HG02623 (cell line): ENCODE results near the gene NPIPB2.
A peak's percentile ranks its signal among the peaks of the same experiment; 100 is the strongest.
"Not testable (repeated sequence)": the region's sequence is repeated elsewhere in the genome, so short reads cannot be mapped to it uniquely, and the experiment has no call there.

ENCODE experiments used
- ATAC-seq: cut with Tn5 transposase; IDR thresholded peaks from one replicate; pipeline ENCODE4 v1.9.1; 2021; ENCODE audit warnings: moderate library complexity; ENCODE audit not compliant: unreplicated experiment

NPIPB2 gene

DNA sequence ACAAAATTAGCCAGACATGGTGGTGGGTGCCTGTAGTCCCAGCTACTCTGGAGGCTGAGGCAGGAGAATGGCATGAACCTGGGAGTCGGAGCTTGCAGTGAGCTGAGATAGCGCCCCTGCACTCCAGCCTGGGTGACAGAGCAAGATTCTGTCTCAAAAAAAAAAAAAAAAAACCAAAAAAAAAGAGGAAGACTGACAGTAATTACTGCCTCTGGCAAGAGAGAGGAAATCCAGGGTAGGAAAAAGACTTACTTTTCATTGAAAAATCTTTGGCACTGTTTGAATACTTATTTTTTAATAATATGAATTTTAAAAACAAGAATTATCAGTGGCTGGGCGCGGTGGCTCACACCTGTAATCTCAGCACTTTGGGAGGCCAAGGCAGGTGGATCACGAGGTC lies 20.6 kb upstream of the NPIPB2 start:
- ATAC-seq: not testable (repeated sequence)

- ATAC-seq: no peak
Observed at GRCh38 chr16:11957591-11958395, 15.9 kb upstream of the NPIPB2 start.

DNA sequence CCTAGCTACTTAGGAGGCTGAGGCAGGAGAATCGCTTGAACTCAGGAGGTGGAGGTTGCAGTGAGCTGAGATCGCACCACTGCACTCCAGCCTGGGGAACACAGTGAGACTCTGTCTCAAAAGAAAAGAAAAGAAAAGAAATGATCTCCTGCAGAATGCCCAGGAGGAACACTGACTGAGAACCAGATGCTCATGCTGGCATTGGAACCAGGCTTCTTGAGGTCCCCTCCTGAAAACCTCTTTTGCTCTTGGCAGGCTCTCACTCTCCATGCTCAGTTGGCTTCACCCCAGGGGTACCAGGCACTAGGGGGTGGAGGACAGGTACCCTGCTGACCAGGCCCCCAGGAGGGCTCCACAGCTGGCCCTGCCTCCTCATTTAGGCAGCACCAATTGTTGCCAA lies 14.7 kb upstream of the NPIPB2 start:
- no peak for ATAC-seq

- no peak for ATAC-seq
Observed at GRCh38 chr16:11955713-11956123, 13.9 kb upstream of the NPIPB2 start.

DNA sequence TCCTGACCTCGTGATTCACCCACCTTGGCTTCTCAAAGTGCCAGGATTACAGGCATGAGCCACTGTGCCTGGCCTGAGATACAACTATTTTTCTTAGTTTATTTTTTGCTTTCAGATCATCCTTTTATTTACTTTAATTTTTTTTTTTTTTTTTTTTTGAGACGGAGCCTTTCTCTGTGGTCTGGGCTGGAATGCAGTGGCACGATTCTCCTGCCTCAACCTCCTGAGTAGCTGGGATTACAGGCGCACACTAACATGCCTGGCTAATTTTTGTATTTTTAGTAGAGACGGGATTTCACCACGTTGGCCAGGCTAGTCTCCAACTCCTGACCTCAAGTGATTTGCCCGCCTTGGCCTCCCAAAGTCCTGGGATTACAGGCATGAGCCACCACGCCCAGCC lies 11.7 kb upstream of the NPIPB2 start:
- ATAC-seq: not testable (repeated sequence)

- ATAC-seq: no peak
Observed at GRCh38 chr16:11950388-11950787, 8.5 kb upstream of the NPIPB2 start.

- ATAC-seq: no peak
Observed at GRCh38 chr16:11949527-11949926, 7.7 kb upstream of the NPIPB2 start.

DNA sequence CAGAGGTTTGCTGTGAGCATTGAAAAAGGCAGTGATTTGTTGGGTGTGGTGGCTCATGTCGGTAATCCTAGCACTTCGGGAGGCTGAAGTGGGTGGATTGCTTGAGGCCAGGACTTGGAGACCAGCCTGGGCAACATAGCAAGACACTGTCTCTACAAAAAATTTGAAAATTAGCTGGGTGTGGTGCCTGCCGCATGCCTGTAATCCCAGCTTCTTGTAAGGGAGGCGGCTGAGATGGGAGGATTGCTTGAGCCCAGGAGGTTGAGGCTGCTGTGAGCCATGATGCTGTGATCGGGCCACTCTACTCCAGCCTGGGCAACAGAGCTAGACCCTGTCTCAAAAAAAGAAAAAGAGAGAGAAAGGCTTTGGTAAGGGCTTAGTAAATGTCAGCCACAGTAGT lies 7.0 kb upstream of the NPIPB2 start:
- ATAC-seq: no peak

DNA sequence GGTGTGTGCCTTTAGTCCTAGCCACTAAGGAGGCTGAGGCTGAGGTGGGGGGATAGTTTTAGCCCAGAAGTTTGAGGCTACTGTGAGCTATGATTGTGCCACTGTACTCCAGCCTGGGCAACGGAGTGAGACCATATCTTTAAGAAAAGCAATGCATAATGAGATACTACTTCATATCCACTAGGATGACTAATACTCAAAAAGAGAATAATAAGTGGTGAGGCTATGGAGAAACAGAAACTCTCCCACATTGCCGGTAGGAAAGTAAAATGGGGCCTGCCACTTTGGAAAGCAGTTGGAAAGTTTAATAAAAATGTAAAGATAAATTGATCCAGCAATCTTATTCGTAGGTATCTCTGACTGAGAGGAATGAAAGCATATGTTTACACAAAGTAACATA lies 4.6 kb upstream of the NPIPB2 start:
- ATAC-seq: no peak

GRCh38 chr16:11927350-11927749 lies 14.5 kb downstream of the NPIPB2 start:
- ATAC-seq: not testable (repeated sequence)

GRCh38 chr16:11924046-11924445 lies 17.8 kb downstream of the NPIPB2 start:
- ATAC-seq: not testable (repeated sequence)

GRCh38 chr16:11916524-11917285 lies 25.1 kb downstream of the NPIPB2 start:
- no peak for ATAC-seq

DNA sequence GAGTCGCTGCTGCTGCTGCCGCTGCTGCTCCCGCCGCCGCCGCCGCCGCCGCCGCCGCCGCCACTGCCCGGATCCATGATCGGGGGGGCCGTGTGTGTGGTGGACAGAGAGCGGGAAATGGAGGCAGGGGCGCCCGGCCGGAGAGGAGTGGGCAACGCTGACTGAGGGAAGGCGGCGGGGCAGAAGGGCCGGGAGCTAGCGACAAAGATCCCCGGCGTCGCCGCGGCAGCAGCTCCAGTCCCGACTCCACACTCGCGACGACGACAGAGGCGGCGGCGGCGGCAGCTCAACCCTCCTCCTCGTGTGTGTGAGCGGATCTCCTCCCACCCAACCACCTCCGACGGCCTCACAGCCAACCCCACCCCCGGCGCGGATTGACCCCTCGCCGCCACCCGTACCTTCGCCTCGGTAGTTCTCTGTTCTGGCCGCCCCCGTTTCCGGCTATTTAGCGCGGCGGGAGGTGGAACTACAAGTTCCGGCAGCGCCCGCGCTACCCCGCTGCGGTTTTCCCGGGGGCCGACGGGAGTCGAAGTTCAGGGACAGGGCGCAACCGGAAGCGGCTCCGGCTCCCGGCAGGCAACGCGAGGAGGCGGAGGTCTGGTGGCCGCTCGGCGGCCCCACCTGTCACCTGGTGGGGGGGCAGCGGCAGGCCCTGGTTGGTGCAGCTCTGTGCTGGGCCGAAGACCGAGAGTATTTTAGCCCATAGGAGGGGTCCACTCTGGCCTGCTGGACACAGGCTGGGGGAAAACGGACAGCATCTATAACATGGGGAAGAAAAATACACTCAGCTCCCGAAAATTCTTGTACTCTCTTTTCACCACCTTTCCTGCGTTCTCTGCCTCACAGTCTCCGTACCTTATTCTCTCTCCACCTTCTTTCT lies 26.0 kb downstream of the NPIPB2 start, which contains the start of gene GSPT1:
GSPT1 (minus strand) TSS at position 313 of the 880 bp plus-strand sequence; CDS start at position 77, 236 bp downstream.
- ATAC-seq: peak; percentile 77

DNA sequence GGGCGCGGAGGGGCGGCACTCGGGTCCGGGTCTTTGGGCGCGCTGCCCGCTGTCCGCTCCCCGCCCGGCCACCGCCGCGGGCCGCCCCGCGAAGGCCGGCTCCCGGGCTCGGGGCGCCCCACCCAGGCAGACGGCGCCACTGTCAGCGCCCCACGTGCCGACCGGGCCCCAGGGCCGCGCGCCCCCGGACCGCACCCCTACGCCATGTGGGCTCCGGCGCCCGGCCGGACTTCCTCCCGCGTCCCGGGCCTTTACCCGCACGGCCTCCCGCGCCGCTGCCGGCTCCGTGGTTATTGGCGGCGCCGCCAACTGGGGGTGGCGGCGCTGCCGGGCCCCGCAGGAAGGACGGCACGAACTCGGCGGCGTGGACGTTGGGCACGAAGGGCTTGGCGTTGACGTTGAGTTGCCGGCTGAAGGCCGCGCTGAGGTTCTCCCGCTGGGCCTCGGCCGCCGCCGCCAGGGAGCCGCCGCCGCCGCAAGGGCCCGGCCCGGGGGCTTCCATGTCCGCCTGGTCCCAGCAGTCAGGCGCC lies 26.7 kb downstream of the NPIPB2 start:
- ATAC-seq: peak; percentile 24

DNA sequence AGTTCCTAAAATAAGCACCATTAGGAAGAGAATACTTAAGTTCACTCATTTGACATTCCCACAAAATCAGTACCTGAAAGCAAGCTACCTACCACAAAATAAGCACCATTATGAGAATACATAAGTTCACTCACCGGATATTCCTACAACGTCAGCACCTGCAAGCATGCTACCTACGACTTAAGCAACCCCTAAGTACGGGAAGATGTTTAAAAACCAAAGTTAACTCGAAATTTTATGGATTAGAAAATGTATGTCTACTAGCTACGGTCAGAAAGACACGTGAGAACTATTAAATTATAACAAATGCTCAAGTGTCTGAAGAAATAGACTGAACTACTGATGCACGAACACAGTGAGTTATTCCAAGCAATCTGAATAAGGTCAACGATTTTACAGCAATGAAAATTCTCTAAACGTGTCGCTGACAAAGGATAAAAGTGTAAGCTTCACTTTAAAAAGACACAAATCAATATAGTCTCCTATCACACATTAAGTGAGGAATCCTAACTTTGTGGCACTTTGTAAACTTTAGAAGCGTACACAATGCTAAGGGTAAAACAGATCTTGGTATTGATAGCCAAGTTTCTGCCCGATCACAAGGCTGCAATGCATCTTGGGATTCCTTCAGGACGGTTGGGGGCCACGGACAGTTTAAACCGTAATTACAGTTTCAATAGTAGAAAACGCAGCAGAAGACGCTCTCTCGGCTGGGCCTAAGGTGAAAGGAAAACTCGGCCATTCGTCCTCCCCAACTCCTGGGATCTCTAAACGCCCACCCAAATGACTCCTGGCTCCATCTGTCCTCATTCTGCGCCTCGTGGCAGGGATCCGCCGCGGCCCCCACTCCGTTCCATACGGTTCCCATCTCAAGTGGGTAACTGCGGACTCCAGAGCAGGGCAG lies 27.4 kb downstream of the NPIPB2 start:
- no peak for ATAC-seq

DNA sequence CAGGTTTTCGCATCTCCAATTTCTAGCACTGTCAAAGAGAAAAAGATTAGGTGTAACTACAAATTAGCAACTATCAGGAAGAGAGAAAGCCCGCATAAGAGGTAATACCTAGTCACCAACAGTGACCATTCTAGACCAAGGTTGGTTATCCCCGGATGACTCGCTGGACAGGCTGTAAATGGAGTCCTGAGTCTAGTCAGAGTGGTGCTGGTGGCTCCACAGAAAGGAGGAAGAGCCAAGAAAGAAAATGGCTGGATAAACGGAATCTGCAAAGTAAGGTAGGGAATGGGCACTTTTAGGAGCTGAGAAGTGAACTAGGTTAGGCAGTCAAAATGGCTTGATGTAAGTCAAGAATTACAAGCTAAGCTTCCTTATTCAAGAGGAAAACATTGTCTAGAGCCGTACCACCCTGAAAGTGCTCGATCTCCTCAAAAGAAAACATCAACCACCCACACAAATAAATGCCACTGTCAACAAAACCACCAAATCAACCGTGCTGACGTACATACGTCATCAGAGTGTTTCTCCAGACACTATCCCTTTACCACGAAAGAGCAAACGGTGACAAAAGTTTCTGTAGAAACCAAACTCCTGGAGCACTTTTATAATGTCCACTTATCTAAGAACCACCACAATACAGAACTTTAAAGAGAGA lies 28.3 kb downstream of the NPIPB2 start:
- ATAC-seq: no peak

GRCh38 chr16:11909653-11910545 lies 31.9 kb downstream of the NPIPB2 start:
- ATAC-seq: no peak
